ENCODE data around the gene EFHC1. TPM values are rescaled to one million over a fixed set of nuclear protein-coding genes. Genes with fewer than 3 reads are reported as not detected.

Gene EFHC1
- total RNA-seq, 1 experiment from 2014 or later: 13.2 TPM

DNA sequence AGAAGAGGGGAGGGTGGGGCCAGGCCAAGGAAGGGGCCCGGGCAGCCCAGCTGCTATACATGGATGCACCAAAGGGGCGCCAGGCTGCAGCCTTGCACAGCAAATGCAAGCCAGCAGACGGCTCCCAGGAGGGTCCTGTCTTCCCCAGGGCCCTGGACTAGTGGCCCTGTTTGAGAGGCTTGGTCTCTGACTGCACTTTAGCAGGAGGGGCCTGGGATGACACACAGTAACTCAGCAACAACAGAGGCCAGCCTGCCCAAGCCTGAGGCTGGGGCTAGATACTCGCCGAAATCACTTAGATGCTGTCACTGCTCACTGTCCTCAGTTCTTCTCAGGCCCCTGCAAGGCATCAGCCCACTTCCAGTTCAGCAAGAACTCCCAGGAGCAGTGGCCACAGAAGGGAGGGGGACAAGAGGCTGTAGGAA is 83.2 kb downstream of the EFHC1 start:
- TF ChIP-seq, protein P1, sequence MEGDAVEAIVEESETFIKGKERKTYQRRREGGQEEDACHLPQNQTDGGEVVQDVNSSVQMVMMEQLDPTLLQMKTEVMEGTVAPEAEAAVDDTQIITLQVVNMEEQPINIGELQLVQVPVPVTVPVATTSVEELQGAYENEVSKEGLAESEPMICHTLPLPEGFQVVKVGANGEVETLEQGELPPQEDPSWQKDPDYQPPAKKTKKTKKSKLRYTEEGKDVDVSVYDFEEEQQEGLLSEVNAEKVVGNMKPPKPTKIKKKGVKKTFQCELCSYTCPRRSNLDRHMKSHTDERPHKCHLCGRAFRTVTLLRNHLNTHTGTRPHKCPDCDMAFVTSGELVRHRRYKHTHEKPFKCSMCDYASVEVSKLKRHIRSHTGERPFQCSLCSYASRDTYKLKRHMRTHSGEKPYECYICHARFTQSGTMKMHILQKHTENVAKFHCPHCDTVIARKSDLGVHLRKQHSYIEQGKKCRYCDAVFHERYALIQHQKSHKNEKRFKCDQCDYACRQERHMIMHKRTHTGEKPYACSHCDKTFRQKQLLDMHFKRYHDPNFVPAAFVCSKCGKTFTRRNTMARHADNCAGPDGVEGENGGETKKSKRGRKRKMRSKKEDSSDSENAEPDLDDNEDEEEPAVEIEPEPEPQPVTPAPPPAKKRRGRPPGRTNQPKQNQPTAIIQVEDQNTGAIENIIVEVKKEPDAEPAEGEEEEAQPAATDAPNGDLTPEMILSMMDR (conservative IDR thresholded peaks at IDR 0.05): peak; percentile 57

More for the DNA sequence above, 83.2 kb downstream of the EFHC1 start:
- H3K56ac ChIP-seq (ENCODE audit: insufficient read length, low read depth, low read length): no peak overlapping the region
- peak; percentile 76 for DNase-seq
- H3K23me2 ChIP-seq (ENCODE audit: insufficient read length, low read depth, low read length, poor library complexity, severe bottlenecking): no peaks in the 10 kb centered on the region
- H3K14ac ChIP-seq (ENCODE audit: insufficient read depth, low read length): no peak overlapping the region
- no peak overlapping the region for H3K27ac ChIP-seq (ENCODE audit: insufficient read length, low read depth, low read length)
- H2BK12ac ChIP-seq (ENCODE audit: insufficient read length, low read depth, low read length): no peak overlapping the region
- H3K9ac ChIP-seq (ENCODE audit: extremely low read depth, insufficient read length, low read length): no peak overlapping the region
- no peak overlapping the region for H2AFZ ChIP-seq (ENCODE audit: low read length)
- Mint-ChIP-seq H3K4me3 (no peak overlapping the region), H3K4me1 (peaks cover 20 to 28% of the 10 kb centered on the region in 2 experiments), H3K9me3 (no peaks in the 10 kb centered on the region), H3K36me3 (ENCODE audit: insufficient read depth in 1 of 3, low read depth in 3 of 3) (peaks cover 12 to 42% (median 18%) of the 10 kb centered on the region in 3 experiments; a peak in 6 of 7 replicates), H3K27me3 (ENCODE audit: low read depth) (no peaks in the 10 kb centered on the region), H3K27ac (peak overlapping the region in 1 of 3 experiments; percentile 34; a peak in 2 of 7 replicates)
- H2AK5ac ChIP-seq (ENCODE audit: insufficient read length, low read length): no peak overlapping the region
- no peaks in the 10 kb centered on the region for H3K79me1 ChIP-seq (ENCODE audit: insufficient read depth, low read depth, low read length, poor library complexity, severe bottlenecking)
- no peak overlapping the region for H2BK5ac ChIP-seq (ENCODE audit: insufficient read length, low read length)
- H3K23ac ChIP-seq (ENCODE audit: insufficient read length, low read depth, low read length): no peak overlapping the region
- H4K8ac ChIP-seq (replicated peaks; ENCODE audit: insufficient read length, low read depth, low read length): no peak overlapping the region
- H3K4me2 ChIP-seq (ENCODE audit: insufficient read depth, insufficient read length, low read length): no peak overlapping the region
- no peak overlapping the region for H2BK20ac ChIP-seq (ENCODE audit: low read depth, low read length, poor library complexity, severe bottlenecking)
- H3T11ph ChIP-seq (ENCODE audit: low read length): no peak overlapping the region
- no peak overlapping the region for H3K18ac ChIP-seq (ENCODE audit: insufficient read length, low read depth, low read length)
- no peak overlapping the region for H3K4ac ChIP-seq (ENCODE audit: low read depth, low read length)
- H3K27me3 ChIP-seq (ENCODE audit: insufficient read depth, low read length): no peaks in the 10 kb centered on the region
- H4K5ac ChIP-seq (ENCODE audit: insufficient read length, low read depth, low read length): no peak overlapping the region
- H2BK120ac ChIP-seq (ENCODE audit: low read depth, low read length, poor library complexity, severe bottlenecking): no peak overlapping the region
- no peak overlapping the region for H2BK15ac ChIP-seq (ENCODE audit: low read depth, low read length)
- no peaks in the 10 kb centered on the region for H4K20me1 ChIP-seq (ENCODE audit: control insufficient read depth, insufficient read depth, insufficient read length)
- WGBS (ENCODE audit: extremely low coverage, insufficient read length, low lambda C conversion rate): no CpG with 5 or more reads among the region's 5 CpGs
- no peaks in the 10 kb centered on the region for H3K4me1 ChIP-seq (ENCODE audit: insufficient read depth, low read length)
- no peaks in the 10 kb centered on the region for H3K9me3 ChIP-seq (ENCODE audit: control insufficient read depth, low read depth, low read length)
- H4K91ac ChIP-seq (ENCODE audit: insufficient read length, low read depth, low read length): no peak overlapping the region
- no peaks in the 10 kb centered on the region for H3K79me2 ChIP-seq (ENCODE audit: insufficient read depth, low read length)

All from H9 (cell line).